ENCODE results near the gene SLC38A11. TPM values are rescaled to one million over a fixed set of nuclear protein-coding genes. Genes with fewer than 3 reads are reported as not detected.

The SLC38A11 gene
- total RNA-seq, 1 experiment from 2014 or later: not detected

DNA sequence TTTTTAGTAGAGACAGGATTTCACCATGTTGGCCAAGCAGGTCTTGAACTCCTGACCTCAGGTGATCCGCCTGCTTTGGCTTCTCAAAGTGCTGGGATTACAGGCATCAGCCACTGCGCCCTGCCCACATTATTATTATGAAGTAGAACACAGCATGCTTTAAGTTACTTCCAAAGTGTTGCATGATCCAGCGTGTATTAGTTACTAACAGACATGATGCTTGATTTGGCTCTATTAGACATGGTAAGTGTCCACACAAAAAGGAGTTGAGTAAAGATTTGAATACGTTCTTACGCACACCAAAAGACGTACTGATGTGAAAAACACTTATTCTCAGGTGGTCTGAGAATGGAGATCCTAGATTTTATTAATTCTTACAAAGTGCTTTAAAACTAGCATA lies 50.0 kb downstream of the SLC38A11 start:
- Histone ChIP-seq H3K79me2 (ENCODE audit: insufficient read depth, low read length) (no peaks in the 10 kb centered on the region), H3K9me3 (ENCODE audit: control insufficient read depth in 1 of 2, insufficient read depth in 1 of 2, low read depth in 1 of 2, low read length in 2 of 2) (no peaks in the 10 kb centered on the region), H3K9ac (ENCODE audit: low read length) (no peak overlapping the region), H3K27ac (ENCODE audit: low read depth, low read length) (no peak overlapping the region), H2AFZ (ENCODE audit: low read depth, low read length, poor library complexity, severe bottlenecking) (no peak overlapping the region), H4K20me1 (ENCODE audit: insufficient read depth) (no peaks in the 10 kb centered on the region), H3K4me3 (replicated peaks in 1 of 2; ENCODE audit: low read depth in 1 of 2, low read length in 2 of 2) (no peak overlapping the region), H3K27me3 (ENCODE audit: insufficient read depth, low read length) (no peaks in the 10 kb centered on the region), H3K9me2 (ENCODE audit: insufficient read depth) (no peaks in the 10 kb centered on the region), H3K36me3 (ENCODE audit: control insufficient read depth in 1 of 2, insufficient read depth in 2 of 2, low read length in 2 of 2) (no peaks in the 10 kb centered on the region), H3K4me2 (ENCODE audit: low read length) (no peak overlapping the region), H3K4me1 (ENCODE audit: control insufficient read depth in 1 of 2, insufficient read depth in 2 of 2, low read length in 2 of 2) (no peaks in the 10 kb centered on the region)
- TF ChIP-seq JUND (IDR thresholded peaks at IDR 0.05) (no peak), CBX3 (IDR thresholded peaks at IDR 0.05; ENCODE audit: low read depth) (no peak), SP1 (IDR thresholded peaks at IDR 0.05; ENCODE audit: low read depth) (no peak), SIN3A (IDR thresholded peaks at IDR 0.05; ENCODE audit: low read depth) (no peak), MAX (IDR thresholded peaks at IDR 0.05) (no peak), POLR2A (IDR thresholded peaks at IDR 0.05; ENCODE audit: borderline replicate concordance, extremely low read depth, insufficient read depth, insufficient read length) (no peak), FOSL1 (IDR thresholded peaks at IDR 0.05; ENCODE audit: low read depth) (no peak), POLR2AphosphoS5 (IDR thresholded peaks at IDR 0.05; ENCODE audit: low read depth, low read length) (no peak), CEBPB (IDR thresholded peaks at IDR 0.05; ENCODE audit: low read depth) (no peak), ELF1 (IDR thresholded peaks at IDR 0.05; ENCODE audit: borderline replicate concordance, low read depth) (no peak), SRF (IDR thresholded peaks at IDR 0.05; ENCODE audit: low read depth) (no peak), ZFX (IDR thresholded peaks at IDR 0.05) (no peak), TCF7L2 (IDR thresholded peaks at IDR 0.05; ENCODE audit: borderline replicate concordance, extremely low read depth, insufficient read depth, insufficient read length) (no peak), EZH2 (IDR thresholded peaks at IDR 0.05) (no peak), RAD21 (IDR thresholded peaks at IDR 0.05; ENCODE audit: low read depth) (no peak)
- TF ChIP-seq, protein P1, sequence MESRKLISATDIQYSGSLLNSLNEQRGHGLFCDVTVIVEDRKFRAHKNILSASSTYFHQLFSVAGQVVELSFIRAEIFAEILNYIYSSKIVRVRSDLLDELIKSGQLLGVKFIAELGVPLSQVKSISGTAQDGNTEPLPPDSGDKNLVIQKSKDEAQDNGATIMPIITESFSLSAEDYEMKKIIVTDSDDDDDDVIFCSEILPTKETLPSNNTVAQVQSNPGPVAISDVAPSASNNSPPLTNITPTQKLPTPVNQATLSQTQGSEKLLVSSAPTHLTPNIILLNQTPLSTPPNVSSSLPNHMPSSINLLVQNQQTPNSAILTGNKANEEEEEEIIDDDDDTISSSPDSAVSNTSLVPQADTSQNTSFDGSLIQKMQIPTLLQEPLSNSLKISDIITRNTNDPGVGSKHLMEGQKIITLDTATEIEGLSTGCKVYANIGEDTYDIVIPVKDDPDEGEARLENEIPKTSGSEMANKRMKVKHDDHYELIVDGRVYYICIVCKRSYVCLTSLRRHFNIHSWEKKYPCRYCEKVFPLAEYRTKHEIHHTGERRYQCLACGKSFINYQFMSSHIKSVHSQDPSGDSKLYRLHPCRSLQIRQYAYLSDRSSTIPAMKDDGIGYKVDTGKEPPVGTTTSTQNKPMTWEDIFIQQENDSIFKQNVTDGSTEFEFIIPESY (IDR thresholded peaks at IDR 0.05; ENCODE audit: extremely low read depth, insufficient replicate concordance, low read length): no peak
- TF ChIP-seq, protein P2, sequence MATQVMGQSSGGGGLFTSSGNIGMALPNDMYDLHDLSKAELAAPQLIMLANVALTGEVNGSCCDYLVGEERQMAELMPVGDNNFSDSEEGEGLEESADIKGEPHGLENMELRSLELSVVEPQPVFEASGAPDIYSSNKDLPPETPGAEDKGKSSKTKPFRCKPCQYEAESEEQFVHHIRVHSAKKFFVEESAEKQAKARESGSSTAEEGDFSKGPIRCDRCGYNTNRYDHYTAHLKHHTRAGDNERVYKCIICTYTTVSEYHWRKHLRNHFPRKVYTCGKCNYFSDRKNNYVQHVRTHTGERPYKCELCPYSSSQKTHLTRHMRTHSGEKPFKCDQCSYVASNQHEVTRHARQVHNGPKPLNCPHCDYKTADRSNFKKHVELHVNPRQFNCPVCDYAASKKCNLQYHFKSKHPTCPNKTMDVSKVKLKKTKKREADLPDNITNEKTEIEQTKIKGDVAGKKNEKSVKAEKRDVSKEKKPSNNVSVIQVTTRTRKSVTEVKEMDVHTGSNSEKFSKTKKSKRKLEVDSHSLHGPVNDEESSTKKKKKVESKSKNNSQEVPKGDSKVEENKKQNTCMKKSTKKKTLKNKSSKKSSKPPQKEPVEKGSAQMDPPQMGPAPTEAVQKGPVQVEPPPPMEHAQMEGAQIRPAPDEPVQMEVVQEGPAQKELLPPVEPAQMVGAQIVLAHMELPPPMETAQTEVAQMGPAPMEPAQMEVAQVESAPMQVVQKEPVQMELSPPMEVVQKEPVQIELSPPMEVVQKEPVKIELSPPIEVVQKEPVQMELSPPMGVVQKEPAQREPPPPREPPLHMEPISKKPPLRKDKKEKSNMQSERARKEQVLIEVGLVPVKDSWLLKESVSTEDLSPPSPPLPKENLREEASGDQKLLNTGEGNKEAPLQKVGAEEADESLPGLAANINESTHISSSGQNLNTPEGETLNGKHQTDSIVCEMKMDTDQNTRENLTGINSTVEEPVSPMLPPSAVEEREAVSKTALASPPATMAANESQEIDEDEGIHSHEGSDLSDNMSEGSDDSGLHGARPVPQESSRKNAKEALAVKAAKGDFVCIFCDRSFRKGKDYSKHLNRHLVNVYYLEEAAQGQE (IDR thresholded peaks at IDR 0.05; ENCODE audit: low read depth): no peak
- TF ChIP-seq, protein P3, sequence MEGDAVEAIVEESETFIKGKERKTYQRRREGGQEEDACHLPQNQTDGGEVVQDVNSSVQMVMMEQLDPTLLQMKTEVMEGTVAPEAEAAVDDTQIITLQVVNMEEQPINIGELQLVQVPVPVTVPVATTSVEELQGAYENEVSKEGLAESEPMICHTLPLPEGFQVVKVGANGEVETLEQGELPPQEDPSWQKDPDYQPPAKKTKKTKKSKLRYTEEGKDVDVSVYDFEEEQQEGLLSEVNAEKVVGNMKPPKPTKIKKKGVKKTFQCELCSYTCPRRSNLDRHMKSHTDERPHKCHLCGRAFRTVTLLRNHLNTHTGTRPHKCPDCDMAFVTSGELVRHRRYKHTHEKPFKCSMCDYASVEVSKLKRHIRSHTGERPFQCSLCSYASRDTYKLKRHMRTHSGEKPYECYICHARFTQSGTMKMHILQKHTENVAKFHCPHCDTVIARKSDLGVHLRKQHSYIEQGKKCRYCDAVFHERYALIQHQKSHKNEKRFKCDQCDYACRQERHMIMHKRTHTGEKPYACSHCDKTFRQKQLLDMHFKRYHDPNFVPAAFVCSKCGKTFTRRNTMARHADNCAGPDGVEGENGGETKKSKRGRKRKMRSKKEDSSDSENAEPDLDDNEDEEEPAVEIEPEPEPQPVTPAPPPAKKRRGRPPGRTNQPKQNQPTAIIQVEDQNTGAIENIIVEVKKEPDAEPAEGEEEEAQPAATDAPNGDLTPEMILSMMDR (IDR thresholded peaks at IDR 0.05 in 2 of 3, conservative IDR thresholded peaks at IDR 0.05 in 1 of 3; ENCODE audit: borderline replicate concordance in 1 of 3, insufficient read depth in 1 of 3, low read depth in 2 of 3, low read length in 2 of 3): no peak
- POLR2A ChIA-PET: no interaction called here
- ATAC-seq: no peak
- no peak for DNase-seq (ENCODE audit: low read depth, low spot score)
- no TSS peak for BruUV-seq (replicated peaks)
- intact Hi-C loops (cut with micrococcal nuclease): no loop called here
- RAD21 ChIA-PET (ENCODE audit: low non-redundant PET in 1 of 2, low total read pairs in 2 of 2, uncharacterized antibody in 2 of 2, unreplicated experiment in 2 of 2): no interaction called here
- CTCF ChIA-PET: interaction anchor here (1.3 kb wide), 1 partner anchor 8 kb away, joined by 6 read pairs; no protein-coding TSS in a partner anchor

Measured in HCT116 (cell line).